K562 (cell line): ENCODE data around the gene EMILIN1. TPM values are rescaled to one million over a fixed set of nuclear protein-coding genes. Genes with fewer than 3 reads are reported as not detected.

ENCODE experiments used
- ASH1L ChIP-seq: fragments of 450-650 bp; IDR thresholded peaks from 2 replicates; pipeline ENCODE4 v1.6.1; 2018; ENCODE audit warnings: borderline replicate concordance, mild to moderate bottlenecking, low read depth; ENCODE audit not compliant: partially characterized antibody
- E2F1 ChIP-seq: sonication (generic); formaldehyde crosslinking; IDR thresholded peaks from 2 replicates; pipeline ENCODE4 v1.8.1; 2023; ENCODE audit warnings: mild to moderate bottlenecking, missing genetic modification reagents, moderate library complexity
- HDGF ChIP-seq: fragments of 450-650 bp; IDR thresholded peaks from 2 replicates; pipeline ENCODE4 v1.6.1; 2016
- KDM1A ChIP-seq, 2 experiments: fragments of 450-650 bp; IDR thresholded peaks; 2 replicates each; pipeline ENCODE4 v1.6.1; 2016; ENCODE audit warnings: mild to moderate bottlenecking in 2 of 2
- MYC ChIP-seq, 2 experiments: fragments of 250-450 bp in 1 of 2; sonication (Bioruptor Pico) in 1 of 2; IDR thresholded peaks; 2 replicates each; pipeline versions ENCODE4 v1.5.1 to v1.6.1; 2012 to 2021; ENCODE audit warnings: low read depth in 2 of 2, borderline replicate concordance in 1 of 2, improper control_type of control experiment in 1 of 2, low read length in 1 of 2, mild to moderate bottlenecking in 1 of 2, moderate library complexity in 1 of 2
- NFRKB ChIP-seq: fragments of 450-650 bp; IDR thresholded peaks from 2 replicates; pipeline ENCODE4 v1.6.1; 2016; ENCODE audit warnings: low read depth
- ZBTB1 ChIP-seq: sonication (generic); formaldehyde crosslinking; IDR thresholded peaks from 2 replicates; pipeline ENCODE4 v1.8.1; 2023; ENCODE audit warnings: missing genetic modification reagents, low read depth, mild to moderate bottlenecking, borderline replicate concordance
- ZBTB11 ChIP-seq, 3 experiments: fragments of 200-800 bp in 1 of 3; fragments of 250-450 bp in 1 of 3; fragments of 450-650 bp in 1 of 3; sonication (Bioruptor Pico) in 1 of 3; sonication (Bioruptor generic) in 1 of 3; formaldehyde crosslinking in 1 of 3; IDR thresholded peaks; 2 replicates each; pipeline versions ENCODE4 v1.6.1 to v1.8.0; 2016 to 2022; ENCODE audit warnings: mild to moderate bottlenecking in 2 of 3, missing genetic modification characterization in 2 of 3, missing compliant biosample characterization in 1 of 3, moderate library complexity in 1 of 3
- ZBTB9 ChIP-seq: fragments of 450-650 bp; formaldehyde crosslinking; IDR thresholded peaks from 2 replicates; pipeline ENCODE4 v1.4.0; 2020; ENCODE audit warnings: mild to moderate bottlenecking, moderate library complexity
- ZNF740 ChIP-seq, 3 experiments: fragments of 200-800 bp in 1 of 3; sonication (Bioruptor generic) in 1 of 3; sonication (generic) in 1 of 3; formaldehyde crosslinking in 1 of 3; IDR thresholded peaks; 2 replicates each; pipeline versions ENCODE4 v1.6.1 to v1.8.0; 2016 to 2022; ENCODE audit warnings: mild to moderate bottlenecking in 2 of 3, missing compliant biosample characterization in 2 of 3, missing genetic modification characterization in 2 of 3, missing genetic modification reagents in 1 of 3
- ZNF76 ChIP-seq: fragments of 250-450 bp; sonication (Bioruptor Pico); IDR thresholded peaks from 2 replicates; pipeline ENCODE4 v1.4.0; 2020; ENCODE audit warnings: mild to moderate bottlenecking, moderate library complexity, borderline replicate concordance
- polyA plus RNA-seq, 8 experiments: library from polyadenylated mRNA; depleted of rRNA in 4 of 8; stranded (reverse) in 5 of 8; unstranded in 3 of 8; fragments of >200 nt; fragmentation: Nextera tagmentation in 2 of 8; fragmentation: Illumina TruSeq in 1 of 8; extraction: Ambion mirVana in 2 of 8; extraction: Trizol in 1 of 8; gene quantifications; 2 replicates each; pipeline versions ENCODE4 v1.2.1 to v1.2.3, GENCODE V29; 2011 to 2014; ENCODE audit warnings: inconsistent platforms in 1 of 8, missing spikeins in 1 of 8
- total RNA-seq, 7 experiments: library from RNA; depleted of rRNA in 6 of 7; stranded (reverse); fragments of >200 nt in 6 of 7; fragmentation: Illumina TruSeq in 2 of 7; extraction: Trizol in 2 of 7; gene quantifications; 2 replicates each; pipeline versions ENCODE4 v1.2.1 to v1.2.3, GENCODE V29; 2011 to 2021; ENCODE audit warnings: low replicate concordance in 1 of 7

EMILIN1 gene
- total and polyA plus RNA-seq, 9 of the 15 experiments (the other 6 are each of a cell fraction or from before 2014, with no cell fraction given), result 0.04 to 2.7 (median 0.54) TPM; not detected in 2

- no peak for TF ChIP-seq KDM1A (IDR thresholded peaks at IDR 0.05)
- TF ChIP-seq HDGF, result 0 out of 2 replicates have a peak, but pooled peaks have one; percentile 54
- peak; percentile 11; the same call in 1 of the 2 replicates for TF ChIP-seq ZBTB9
- peak; percentile 11; the same call in 1 of the 2 replicates for TF ChIP-seq ZBTB1
- TF ChIP-seq ASH1L, result no peak
- 0 out of 6 replicates have a peak, but pooled peaks of 1 of the 3 experiments have one; percentile 3 for TF ChIP-seq ZBTB11 (CRISPR knock-in tag; IDR thresholded peaks at IDR 0.05)
- TF ChIP-seq ZNF740 (CRISPR knock-in tag; IDR thresholded peaks at IDR 0.05), result no peak
- 0 out of 4 replicates have a peak, but pooled peaks of 1 of the 2 experiments have one; percentile 37 for TF ChIP-seq ZNF740 (tag; IDR thresholded peaks at IDR 0.05)
- no peak for TF ChIP-seq MYC (IDR thresholded peaks at IDR 0.05; ENCODE audit: low read depth, low read length)
- TF ChIP-seq MYC (CRISPR knock-in tag; IDR thresholded peaks at IDR 0.05; ENCODE audit: borderline replicate concordance, low read depth), result 0 out of 2 replicates have a peak, but pooled peaks have one; percentile 32
- 0 out of 2 replicates have a peak, but pooled peaks have one; percentile 31 for TF ChIP-seq NFRKB
- peak; percentile 8; the same call in 1 of the 2 replicates for TF ChIP-seq E2F1 (CRISPR knock-in tag)
- TF ChIP-seq ZNF76 (CRISPR knock-in tag), result 0 out of 2 replicates have a peak, but pooled peaks have one; percentile 54
These were observed 6.2 kb upstream of the EMILIN1 start (continued) for GRCh38 chr2:27071990-27072830.
